Right lobe of liver (tissue), 6 donors: ENCODE measurements around the gene DNAH8. TPM values are rescaled to one million over a fixed set of nuclear protein-coding genes. Genes with fewer than 3 reads are reported as not detected.

Experiments used
- ATAC-seq, 4 donors: fragments of 200-7000 bp; cut with Tn5 transposase; one replicate each; pipeline ENCODE4 v1.9.1; 2020; ENCODE audit warnings: mild to moderate bottlenecking in 4 of 4, moderate library complexity in 4 of 4
- DNase-seq, 3 donors: peaks; one replicate each; pipeline ENCODE4 v3.0.0-alpha.2; 2020
- H3K27ac ChIP-seq, 3 donors: fragments of 200-600 bp; one replicate each; pipeline ENCODE4 v1.8.0; 2022
- H3K27me3 ChIP-seq, 2 donors: fragments of 200-600 bp; one replicate each; pipeline ENCODE4 v1.8.0; 2022
- H3K36me3 ChIP-seq, 4 donors: fragments of 200-600 bp; sonication (generic) in 1 of 4; one replicate each; pipeline versions ENCODE4 v1.5.1 to v1.8.0; 2017 to 2022; ENCODE audit warnings: control low read depth in 1 of 4
- H3K4me1 ChIP-seq, 4 donors: fragments of 200-600 bp; sonication (generic) in 1 of 4; one replicate each; pipeline versions ENCODE4 v1.5.1 to v1.8.0; 2017 to 2022; ENCODE audit warnings: control low read depth in 1 of 4
- H3K4me3 ChIP-seq, 3 donors: fragments of 200-600 bp; one replicate each; pipeline ENCODE4 v1.8.0; 2022
- H3K9me3 ChIP-seq, 4 donors: fragments of 200-600 bp; sonication (generic) in 1 of 4; one replicate each; pipeline versions ENCODE4 v1.5.1 to v1.8.0; 2017 to 2022; ENCODE audit warnings: control low read depth in 1 of 4
- POLR2A ChIP-seq: fragments of 450-650 bp; IDR thresholded peaks from one replicate; pipeline ENCODE4 v1.6.1; 2017; ENCODE audit warnings: antibody characterized with exemption, mild to moderate bottlenecking
- WGBS: methylation state at CpG from one replicate; pipeline ENCODE4 v1.1.6; 2018; ENCODE audit warnings: low coverage, low lambda C conversion rate; ENCODE audit not compliant: insufficient coverage; ENCODE audit errors: missing lambda C conversion rate; 5-methylcytosine and 5-hydroxymethylcytosine counted together
- intact Hi-C, 2 donors: fragments of 100-400 bp; cut with DNase I; formaldehyde crosslinking; loops; one replicate each; pipeline versions ENCODE4 v1.11.2 to v1.14.1; 2022
- total RNA-seq, 6 experiments: library from RNA; depleted of rRNA in 2 of 6; stranded (reverse); fragments of >200 nt in 2 of 6; fragmentation: NEBNext Ultra II Directional in 3 of 6; extraction: Animal tissue kit (Norgen Biotek cat#: 25700) in 3 of 6; gene quantifications; one replicate each; pipeline versions ENCODE4 v1.1.0 to v1.2.4, GENCODE V29; 2016 to 2023
- TF ChIP-seq, protein P1 (sequence below), 4 donors: fragments of 200-600 bp in 3 of 4; fragments of 450-650 bp in 1 of 4; IDR thresholded peaks; one replicate each; pipeline versions ENCODE4 v1.5.1 to v1.8.0; 2016 to 2022; ENCODE audit warnings: antibody characterized with exemption in 4 of 4, mild to moderate bottlenecking in 2 of 4
- donor health status: DM: no; HTN: yes; CAD: no.
- donor health status: DM: no; HTN: no; CAD: no.
- donor health status: DM: no; HTN: no; CAD: no.
- donor health status: DM: no; HTN: yes; CAD: no.
- donor health status: DM: no; HTN: yes; CAD: no.

DNAH8 gene
- total RNA-seq, 6 experiments from 2014 or later = 0.02 TPM; not detected in 5

DNA sequence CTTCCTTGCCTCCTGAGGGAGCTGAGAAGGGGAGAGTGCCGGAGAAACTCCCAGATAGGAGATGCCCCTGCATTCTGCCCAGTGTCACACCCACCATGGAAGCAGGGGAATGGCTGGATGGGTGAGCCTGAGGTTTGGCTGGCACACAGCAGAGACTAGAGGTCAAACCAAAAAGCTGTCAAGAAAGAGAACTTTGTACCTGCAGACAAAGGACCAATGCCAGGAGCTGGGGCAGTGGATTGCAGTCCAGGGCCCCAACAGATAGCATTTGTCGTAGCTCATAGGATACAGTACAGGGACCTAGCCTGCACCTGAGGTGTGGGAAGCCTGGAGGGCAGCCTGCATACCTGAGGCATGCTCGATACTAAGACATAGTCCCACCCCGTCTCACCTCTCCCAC is 227.3 kb downstream of the DNAH8 start:
- no peaks in the 10 kb centered on the region for H3K36me3 ChIP-seq
- no peaks in the 10 kb centered on the region for H3K4me1 ChIP-seq
- H3K9me3 ChIP-seq = no peaks in the 10 kb centered on the region
- H3K4me3 ChIP-seq = no peak overlapping the region
- TF ChIP-seq, protein P1, sequence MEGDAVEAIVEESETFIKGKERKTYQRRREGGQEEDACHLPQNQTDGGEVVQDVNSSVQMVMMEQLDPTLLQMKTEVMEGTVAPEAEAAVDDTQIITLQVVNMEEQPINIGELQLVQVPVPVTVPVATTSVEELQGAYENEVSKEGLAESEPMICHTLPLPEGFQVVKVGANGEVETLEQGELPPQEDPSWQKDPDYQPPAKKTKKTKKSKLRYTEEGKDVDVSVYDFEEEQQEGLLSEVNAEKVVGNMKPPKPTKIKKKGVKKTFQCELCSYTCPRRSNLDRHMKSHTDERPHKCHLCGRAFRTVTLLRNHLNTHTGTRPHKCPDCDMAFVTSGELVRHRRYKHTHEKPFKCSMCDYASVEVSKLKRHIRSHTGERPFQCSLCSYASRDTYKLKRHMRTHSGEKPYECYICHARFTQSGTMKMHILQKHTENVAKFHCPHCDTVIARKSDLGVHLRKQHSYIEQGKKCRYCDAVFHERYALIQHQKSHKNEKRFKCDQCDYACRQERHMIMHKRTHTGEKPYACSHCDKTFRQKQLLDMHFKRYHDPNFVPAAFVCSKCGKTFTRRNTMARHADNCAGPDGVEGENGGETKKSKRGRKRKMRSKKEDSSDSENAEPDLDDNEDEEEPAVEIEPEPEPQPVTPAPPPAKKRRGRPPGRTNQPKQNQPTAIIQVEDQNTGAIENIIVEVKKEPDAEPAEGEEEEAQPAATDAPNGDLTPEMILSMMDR (IDR thresholded peaks at IDR 0.05) = no peak
- no peak for TF ChIP-seq POLR2A
- ATAC-seq (peak; percentile 24 to 87 (median 66)), DNase-seq (peak in 1 of 3 donors; percentile 52)
- no peaks in the 10 kb centered on the region for H3K27me3 ChIP-seq
- intact Hi-C loops = no loop called here
- 83% methylated on average over 3 of the region's 4 CpGs for whole genome bisulfite sequencing
- H3K27ac ChIP-seq = no peak overlapping the region

DNA sequence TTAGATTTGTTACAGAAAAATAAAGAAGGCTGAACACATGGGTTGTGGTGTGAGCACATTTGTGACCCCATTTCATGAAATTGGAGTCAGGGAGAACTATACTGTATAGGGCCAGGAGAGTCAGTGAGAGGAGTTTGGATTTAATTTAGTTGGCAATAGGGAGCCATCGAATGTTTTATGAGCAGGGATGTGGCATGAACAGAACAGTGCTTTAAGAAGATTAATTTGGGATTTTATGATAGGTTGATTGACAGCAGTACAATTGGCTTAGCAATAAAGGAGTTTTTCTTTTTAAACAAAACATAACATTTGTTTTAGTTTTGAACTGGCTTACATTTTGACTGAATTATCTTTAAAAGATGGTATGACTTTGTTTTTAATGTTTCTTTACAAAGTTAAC is 227.9 kb downstream of the DNAH8 start:
- Histone ChIP-seq H3K27me3 (no peaks in the 10 kb centered on the region), H3K9me3 (no peaks in the 10 kb centered on the region), H3K36me3 (no peaks in the 10 kb centered on the region), H3K27ac (no peak overlapping the region), H3K4me1 (no peaks in the 10 kb centered on the region), H3K4me3 (no peak overlapping the region)
- 93% methylated on average over 1 of the region's 1 CpG for WGBS
- intact Hi-C loops = no loop called here
- DNase-seq = no peak
- ATAC-seq = no peak
- TF ChIP-seq POLR2A = no peak
- TF ChIP-seq, protein P1 (IDR thresholded peaks at IDR 0.05) = no peak

DNA sequence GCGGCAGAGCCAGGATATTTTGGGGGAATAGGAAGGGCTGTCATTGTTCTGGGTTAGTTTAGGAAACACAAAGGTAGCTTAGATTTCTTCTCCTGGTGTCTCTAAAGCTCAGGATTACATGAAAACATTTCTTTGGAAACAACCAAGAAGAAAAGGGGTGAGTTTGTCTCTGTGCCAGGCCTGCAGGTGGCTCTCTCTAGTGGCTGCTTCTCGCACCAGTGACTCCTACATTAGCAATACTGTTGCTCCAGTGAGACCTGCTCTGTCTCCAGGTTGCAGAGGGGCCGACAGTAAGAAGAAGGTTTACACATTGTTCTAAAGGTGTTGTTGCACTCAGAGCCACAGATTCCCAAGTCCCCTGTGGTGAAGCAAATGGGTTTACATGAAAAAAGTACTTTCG is 228.9 kb downstream of the DNAH8 start:
- DNase-seq = no peak
- Histone ChIP-seq H3K27me3 (no peaks in the 10 kb centered on the region), H3K9me3 (no peaks in the 10 kb centered on the region), H3K4me1 (no peaks in the 10 kb centered on the region), H3K4me3 (no peak overlapping the region), H3K36me3 (no peaks in the 10 kb centered on the region), H3K27ac (no peak overlapping the region)
- intact Hi-C loops = no loop called here
- no peak for ATAC-seq
- no peak for TF ChIP-seq POLR2A
- TF ChIP-seq, protein P1 (IDR thresholded peaks at IDR 0.05) = peak in 1 of 4 donors; percentile 8
- 65% methylated on average over 4 of the region's 4 CpGs for WGBS

DNA sequence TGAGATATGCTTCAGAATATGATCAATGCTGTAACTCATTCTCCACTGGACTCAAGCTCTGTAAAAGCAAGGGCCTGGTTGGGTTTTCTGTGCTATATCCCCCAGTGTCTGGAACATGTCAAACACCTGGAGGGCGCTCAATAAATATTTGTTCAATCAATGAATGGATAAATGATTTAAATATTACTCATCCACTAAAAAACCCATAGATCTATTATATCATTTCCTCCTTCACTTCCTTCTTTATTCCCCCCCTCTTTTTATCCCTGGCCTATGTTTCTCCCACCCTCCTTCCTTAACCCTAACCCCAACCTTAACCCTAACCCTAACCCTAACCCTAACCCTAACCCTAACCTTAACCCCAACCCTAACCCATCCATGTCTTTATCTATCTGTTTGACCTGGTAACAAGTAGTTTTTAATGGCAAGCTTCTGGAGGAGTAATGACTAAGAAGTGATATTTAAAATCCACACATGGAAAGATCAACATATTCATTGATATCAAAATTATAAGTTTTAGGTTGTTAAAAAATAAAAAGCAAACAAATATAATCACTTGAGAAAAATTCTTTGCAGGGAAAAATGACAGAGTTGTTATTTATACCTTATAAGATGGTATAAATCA is 229.7 kb downstream of the DNAH8 start:
- no peak for TF ChIP-seq POLR2A
- TF ChIP-seq, protein P1 (IDR thresholded peaks at IDR 0.05) = no peak
- no peak for ATAC-seq
- no peaks in the 10 kb centered on the region for H3K27me3 ChIP-seq
- H3K27ac ChIP-seq = no peak overlapping the region
- H3K4me3 ChIP-seq = no peak overlapping the region
- H3K9me3 ChIP-seq = no peaks in the 10 kb centered on the region
- no peak for DNase-seq
- H3K36me3 ChIP-seq = no peaks in the 10 kb centered on the region
- no peaks in the 10 kb centered on the region for H3K4me1 ChIP-seq
- 78% methylated on average over 1 of the region's 1 CpG for WGBS
- intact Hi-C loops = no loop called here
